Activated T-helper 2 cell treated with anti-CD3 and anti-CD28 coated beads, Interferon-gamma antibody, Interleukin-2, Interleukin-4, amounts not matched to agents 10 μg/mL and 5 μg/mL and 100 μg/mL, durations not matched to agents 14 hours and 24 hours and 36 hours (primary cell): Measurements from ENCODE around the gene PODNL1. TPM values are rescaled to one million over a fixed set of nuclear protein-coding genes. Genes with fewer than 3 reads are reported as not detected.

Experiments
- DNase-seq: peaks from one replicate; pipeline ENCODE4 v3.0.0; 2021; ENCODE audit warnings: low spot score
- H3K27ac Mint-ChIP-seq: one replicate; pipeline ENCODE4 v1.8.0; 2021; ENCODE audit warnings: mixed read lengths
- H3K27me3 Mint-ChIP-seq: one replicate; pipeline ENCODE4 v1.8.0; 2021; ENCODE audit warnings: low read depth, mixed read lengths
- H3K36me3 Mint-ChIP-seq: one replicate; pipeline ENCODE4 v1.8.0; 2021; ENCODE audit warnings: low read depth, mixed read lengths
- H3K4me1 Mint-ChIP-seq: one replicate; pipeline ENCODE4 v1.8.0; 2021; ENCODE audit warnings: low read depth, mixed read lengths
- H3K4me3 Mint-ChIP-seq: one replicate; pipeline ENCODE4 v1.8.0; 2021; ENCODE audit warnings: low read depth, mild to moderate bottlenecking, moderate library complexity, mixed read lengths
- H3K9me3 Mint-ChIP-seq: one replicate; pipeline ENCODE4 v1.8.0; 2021; ENCODE audit warnings: mixed read lengths
- intact Hi-C: fragments of 100-400 bp; cut with micrococcal nuclease; formaldehyde crosslinking; loops from one replicate; pipeline ENCODE4 v1.15.1; 2023
- total RNA-seq: library from RNA; stranded (reverse); gene quantifications from 2 replicates; pipeline ENCODE4 v1.2.3, GENCODE V29; 2022

PODNL1 gene
- total RNA-seq, result 0.41 TPM in 1 of 2 replicates, not detected in the other

GRCh38 chr19:13938301-13939064 is at the start of gene PODNL1:
Gene PODNL1 (minus strand): TSS chr19:13938417. CDS start chr19:13938181, 236 bp downstream.
- H3K4me3 Mint-ChIP-seq, result no peak within 1 kb of the TSS
- no peaks in the 10 kb centered on the region for H3K9me3 Mint-ChIP-seq
- H3K4me1 Mint-ChIP-seq, result no peaks in the 10 kb centered on the region
- intact Hi-C loops, result no loop called here
- no peaks in the 10 kb centered on the region for H3K36me3 Mint-ChIP-seq
- DNase-seq, result no peak
- peaks cover 2% of the 10 kb centered on the region for H3K27me3 Mint-ChIP-seq
- H3K27ac Mint-ChIP-seq, result no peak within 1 kb of the TSS

- Mint-ChIP-seq H3K36me3 (peaks cover 23% of the 10 kb centered on the region), H3K27me3 (no peaks in the 10 kb centered on the region), H3K4me1 (peaks cover 28% of the 10 kb centered on the region), H3K27ac (peak overlapping the region; percentile 95), H3K4me3 (peak overlapping the region; percentile 60), H3K9me3 (no peaks in the 10 kb centered on the region)
- intact Hi-C loops, result no loop called here
- DNase-seq, result no peak
These were observed 49.1 kb upstream of the PODNL1 start for GRCh38 chr19:13987101-13987890.

- Mint-ChIP-seq H3K36me3 (peaks cover 23% of the 10 kb centered on the region), H3K4me1 (peaks cover 33% of the 10 kb centered on the region), H3K4me3 (peak overlapping the region; percentile 60), H3K9me3 (no peaks in the 10 kb centered on the region), H3K27ac (peak overlapping the region; percentile 95), H3K27me3 (no peaks in the 10 kb centered on the region)
- intact Hi-C loops, result loop anchor here (1.0 kb wide), 2 partner anchors 20 to 46 kb away; partner anchors contain the start of gene RFX1
- DNase-seq, result peak; percentile 98
These were observed 48.2 kb upstream of the PODNL1 start for GRCh38 chr19:13986348-13986904.

GRCh38 chr19:13985771-13986347 is 47.6 kb upstream of the PODNL1 start:
- peak overlapping the region; percentile 24 for H3K4me3 Mint-ChIP-seq
- peaks cover 18% of the 10 kb centered on the region for H3K36me3 Mint-ChIP-seq
- H3K4me1 Mint-ChIP-seq, result peaks cover 31% of the 10 kb centered on the region
- peak overlapping the region; percentile 95 for H3K27ac Mint-ChIP-seq
- no peaks in the 10 kb centered on the region for H3K27me3 Mint-ChIP-seq
- no peak for DNase-seq
- no peaks in the 10 kb centered on the region for H3K9me3 Mint-ChIP-seq
- intact Hi-C loops, result loop anchor here (1.0 kb wide), 2 partner anchors 20 to 46 kb away; partner anchors contain the start of gene RFX1

- Mint-ChIP-seq H3K27me3 (no peaks in the 10 kb centered on the region), H3K9me3 (no peaks in the 10 kb centered on the region), H3K27ac (peak overlapping the region; percentile 91), H3K4me1 (peaks cover 30% of the 10 kb centered on the region), H3K4me3 (peak overlapping the region; percentile 24), H3K36me3 (peaks cover 14% of the 10 kb centered on the region)
- no peak for DNase-seq
- intact Hi-C loops, result no loop called here
These were observed 46.9 kb upstream of the PODNL1 start for GRCh38 chr19:13984875-13985741.

- H3K27ac Mint-ChIP-seq, result no peak overlapping the region
- peaks cover 26% of the 10 kb centered on the region for H3K4me1 Mint-ChIP-seq
- peaks cover 5% of the 10 kb centered on the region for H3K36me3 Mint-ChIP-seq
- no peak overlapping the region for H3K4me3 Mint-ChIP-seq
- DNase-seq, result no peak
- H3K9me3 Mint-ChIP-seq, result no peaks in the 10 kb centered on the region
- H3K27me3 Mint-ChIP-seq, result no peaks in the 10 kb centered on the region
- intact Hi-C loops, result no loop called here
These were observed 46.0 kb upstream of the PODNL1 start for GRCh38 chr19:13984186-13984585.

GRCh38 chr19:13983213-13983889 is 45.1 kb upstream of the PODNL1 start:
- Mint-ChIP-seq H3K4me1 (peaks cover 21% of the 10 kb centered on the region), H3K27ac (no peak overlapping the region), H3K36me3 (no peaks in the 10 kb centered on the region), H3K27me3 (no peaks in the 10 kb centered on the region), H3K9me3 (no peaks in the 10 kb centered on the region), H3K4me3 (no peak overlapping the region)
- intact Hi-C loops, result no loop called here
- no peak for DNase-seq

- no peak for DNase-seq
- Mint-ChIP-seq H3K36me3 (no peaks in the 10 kb centered on the region), H3K4me3 (no peak overlapping the region), H3K9me3 (no peaks in the 10 kb centered on the region), H3K27me3 (no peaks in the 10 kb centered on the region), H3K27ac (no peak overlapping the region), H3K4me1 (peaks cover 20% of the 10 kb centered on the region)
- intact Hi-C loops, result no loop called here
These were observed 44.6 kb upstream of the PODNL1 start for GRCh38 chr19:13982773-13983172.

GRCh38 chr19:13981988-13982501 is 43.8 kb upstream of the PODNL1 start:
- intact Hi-C loops, result no loop called here
- Mint-ChIP-seq H3K4me1 (peaks cover 15% of the 10 kb centered on the region), H3K27me3 (no peaks in the 10 kb centered on the region), H3K9me3 (no peaks in the 10 kb centered on the region), H3K36me3 (no peaks in the 10 kb centered on the region), H3K27ac (no peak overlapping the region), H3K4me3 (no peak overlapping the region)
- no peak for DNase-seq

GRCh38 chr19:13981467-13981866 is 43.2 kb upstream of the PODNL1 start:
- no peak for DNase-seq
- Mint-ChIP-seq H3K36me3 (no peaks in the 10 kb centered on the region), H3K9me3 (no peaks in the 10 kb centered on the region), H3K27ac (no peak overlapping the region), H3K4me1 (peaks cover 12% of the 10 kb centered on the region), H3K27me3 (no peaks in the 10 kb centered on the region), H3K4me3 (no peak overlapping the region)
- intact Hi-C loops, result no loop called here

- Mint-ChIP-seq H3K27me3 (no peaks in the 10 kb centered on the region), H3K4me3 (no peak overlapping the region), H3K9me3 (no peaks in the 10 kb centered on the region), H3K27ac (no peak overlapping the region), H3K36me3 (no peaks in the 10 kb centered on the region), H3K4me1 (peaks cover 12% of the 10 kb centered on the region)
- no peak for DNase-seq
- intact Hi-C loops, result no loop called here
These were observed 42.8 kb upstream of the PODNL1 start for GRCh38 chr19:13981021-13981420.
